Panc1 (cell line): ENCODE results near the gene PNPLA8. TPM values are rescaled to one million over a fixed set of nuclear protein-coding genes. Genes with fewer than 3 reads are reported as not detected.

Experiments
- ATAC-seq: fragments of 200-7000 bp; cut with Tn5 transposase; 2 replicates; pipeline ENCODE4 v1.9.1; 2020; ENCODE audit warnings: mild to moderate bottlenecking, moderate library complexity
- BruUV-seq: library from RNA; stranded (reverse); fragments of 400-500 nt; replicated peaks from 2 replicates; lab custom pipeline; 2021; lab: Mats Ljungman, UMichigan
- CTCF ChIA-PET: fragments of 300-600 bp; sonication (Branson Sonifier 250); formaldehyde crosslinking; loops from one replicate; lab custom pipeline; 2022; ENCODE audit warnings: antibody characterized with exemption; lab: Charles Lee
- POLR2A ChIA-PET: fragments of 300-600 bp; sonication (Branson Sonifier 250); formaldehyde crosslinking; loops from one replicate; lab custom pipeline; 2022; ENCODE audit warnings: antibody characterized with exemption; lab: Charles Lee
- DNase-seq: peaks from one replicate; pipeline ENCODE4 v3.0.0-alpha.2; 2010; ENCODE audit warnings: low read depth, low spot score
- H3K27ac ChIP-seq: 2 replicates; pipeline ENCODE4 v1.5.1; 2011; ENCODE audit warnings: mild to moderate bottlenecking, low read length, inconsistent platforms
- H3K27me3 ChIP-seq: fragments of 200-500 bp; sonication (Bioruptor generic); 2 replicates; pipeline ENCODE4 v1.6.0; 2014; ENCODE audit warnings: low read length, inconsistent platforms; ENCODE audit not compliant: control insufficient read depth, insufficient read depth
- H3K36me3 ChIP-seq: fragments of 200-500 bp; sonication (Bioruptor generic); 2 replicates; pipeline ENCODE4 v1.5.1; 2014; ENCODE audit warnings: inconsistent platforms, mild to moderate bottlenecking, low read length, moderate library complexity; ENCODE audit not compliant: control insufficient read depth, insufficient read depth
- H3K4me1 ChIP-seq: 2 replicates; pipeline ENCODE4 v1.5.1; 2011; ENCODE audit warnings: inconsistent platforms, mild to moderate bottlenecking, low read length, moderate library complexity; ENCODE audit not compliant: control insufficient read depth, insufficient read depth
- H3K4me3 ChIP-seq, 2 experiments: 2 replicates each; pipeline ENCODE4 v1.5.1; 2011 to 2012; ENCODE audit warnings: low read depth in 2 of 2, low read length in 2 of 2, mild to moderate bottlenecking in 2 of 2, inconsistent platforms in 1 of 2, moderate library complexity in 1 of 2
- H3K9me3 ChIP-seq: fragments of 200-500 bp; sonication (Bioruptor generic); 2 replicates; pipeline ENCODE4 v1.5.1; 2014; ENCODE audit warnings: low read depth, mild to moderate bottlenecking, inconsistent platforms, low read length, moderate library complexity; ENCODE audit not compliant: control insufficient read depth, insufficient read depth
- POLR2AphosphoS5 ChIP-seq: IDR thresholded peaks from 2 replicates; pipeline ENCODE4 v1.6.1; 2012; ENCODE audit warnings: mild to moderate bottlenecking, low read depth, low read length, moderate library complexity
- REST ChIP-seq, 2 experiments: IDR thresholded peaks; 2 replicates each; pipeline ENCODE4 v1.6.1; 2011 to 2012; ENCODE audit warnings: low read depth in 2 of 2, control low read depth in 1 of 2, low read length in 1 of 2, mild to moderate bottlenecking in 1 of 2, moderate library complexity in 1 of 2; ENCODE audit not compliant: insufficient read depth in 1 of 2
- SIN3A ChIP-seq: IDR thresholded peaks from 2 replicates; pipeline ENCODE4 v1.6.1; 2012; ENCODE audit warnings: low read depth, mild to moderate bottlenecking, low read length, moderate library complexity, borderline replicate concordance; ENCODE audit not compliant: insufficient read depth
- TCF7L2 ChIP-seq: IDR thresholded peaks from 2 replicates; pipeline ENCODE4 v1.6.1; 2011; ENCODE audit warnings: mild to moderate bottlenecking, low read depth, low read length, inconsistent platforms
- in situ Hi-C: cut with HindIII; loops from 2 replicates; pipeline ENCODE4 v1.10.0; 2016; ENCODE audit warnings: low sequenced_read_pairs, low pct_unique_long_range_greater_than_20kb
- intact Hi-C: fragments of 100-400 bp; cut with micrococcal nuclease; formaldehyde crosslinking; loops from one replicate; pipeline ENCODE4 v1.10.0; 2022; ENCODE audit not compliant: unreplicated experiment
- total RNA-seq: library from RNA; stranded (reverse); gene quantifications from one replicate; pipeline ENCODE4 v1.2.1, GENCODE V29; 2021; ENCODE audit not compliant: unreplicated experiment
- TF ChIP-seq, protein P1 (sequence below): fragments of 450-650 bp; IDR thresholded peaks from 2 replicates; pipeline ENCODE4 v1.5.1; 2017; ENCODE audit warnings: mild to moderate bottlenecking

Gene PNPLA8
- total RNA-seq, 1 experiment from 2014 or later: 18.1 TPM

GRCh38 chr7:108525327-108525984 lies 479 bp downstream of the PNPLA8 start:
- intact Hi-C loops: loop anchor here (5.0 kb wide), 1 partner anchor 42 kb away; the partner anchor contains the start of genes DNAJB9 and THAP5
- peaks cover 2% of the 10 kb centered on the region; the same call in 1 of the 2 replicates for H3K36me3 ChIP-seq
- peak; percentile 89 for ATAC-seq
- peak; percentile 61 for DNase-seq
- ChIA-PET POLR2A (interaction anchor here (1.4 kb wide), 1 partner anchor 44 kb away, joined by 3 read pairs; the partner anchor contains the start of gene DNAJB9), CTCF (no interaction called here)
- H3K4me1 ChIP-seq: peaks cover 18% of the 10 kb centered on the region
- no peaks in the 10 kb centered on the region for H3K27me3 ChIP-seq
- in situ Hi-C loops: no loop called here
- no peaks in the 10 kb centered on the region for H3K9me3 ChIP-seq
- H3K4me3 ChIP-seq: peak overlapping the region; percentile 75 to 93
- TF ChIP-seq, protein P1, sequence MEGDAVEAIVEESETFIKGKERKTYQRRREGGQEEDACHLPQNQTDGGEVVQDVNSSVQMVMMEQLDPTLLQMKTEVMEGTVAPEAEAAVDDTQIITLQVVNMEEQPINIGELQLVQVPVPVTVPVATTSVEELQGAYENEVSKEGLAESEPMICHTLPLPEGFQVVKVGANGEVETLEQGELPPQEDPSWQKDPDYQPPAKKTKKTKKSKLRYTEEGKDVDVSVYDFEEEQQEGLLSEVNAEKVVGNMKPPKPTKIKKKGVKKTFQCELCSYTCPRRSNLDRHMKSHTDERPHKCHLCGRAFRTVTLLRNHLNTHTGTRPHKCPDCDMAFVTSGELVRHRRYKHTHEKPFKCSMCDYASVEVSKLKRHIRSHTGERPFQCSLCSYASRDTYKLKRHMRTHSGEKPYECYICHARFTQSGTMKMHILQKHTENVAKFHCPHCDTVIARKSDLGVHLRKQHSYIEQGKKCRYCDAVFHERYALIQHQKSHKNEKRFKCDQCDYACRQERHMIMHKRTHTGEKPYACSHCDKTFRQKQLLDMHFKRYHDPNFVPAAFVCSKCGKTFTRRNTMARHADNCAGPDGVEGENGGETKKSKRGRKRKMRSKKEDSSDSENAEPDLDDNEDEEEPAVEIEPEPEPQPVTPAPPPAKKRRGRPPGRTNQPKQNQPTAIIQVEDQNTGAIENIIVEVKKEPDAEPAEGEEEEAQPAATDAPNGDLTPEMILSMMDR: no peak
- TF ChIP-seq POLR2AphosphoS5 (0 out of 2 replicates have a peak, but pooled peaks have one; percentile 18), TCF7L2 (no peak), SIN3A (no peak), REST (IDR thresholded peaks at IDR 0.05; ENCODE audit: insufficient read depth in 1 of 2, low read depth in 2 of 2, low read length in 1 of 2) (0 out of 4 replicates have a peak, but pooled peaks of 1 of the 2 experiments have one; percentile 20)
- BruUV-seq: TSS peak; percentile 73
- peak overlapping the region; percentile 97 for H3K27ac ChIP-seq

DNA sequence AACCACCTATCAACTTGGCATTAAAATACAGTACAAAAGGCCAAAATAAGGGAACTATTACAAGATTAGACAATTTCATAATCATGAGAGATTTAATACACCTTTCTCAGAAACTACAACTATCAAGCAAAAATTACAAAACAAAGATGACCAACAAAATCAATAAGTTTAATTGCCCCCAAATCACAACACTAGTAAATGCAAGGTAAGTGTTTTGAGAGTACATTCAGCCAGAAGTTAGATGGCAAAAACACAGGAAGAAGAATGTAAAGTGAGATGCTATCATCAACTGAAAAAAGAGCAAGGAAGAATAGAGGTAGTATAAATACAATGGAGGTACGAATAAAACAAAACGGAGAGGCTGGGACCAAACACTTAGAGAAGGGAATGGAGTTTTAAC lies 3.2 kb downstream of the PNPLA8 start:
- CTCF ChIA-PET: no interaction called here
- ATAC-seq (no peak), DNase-seq (no peak)
- in situ Hi-C loops (no loop called here), intact Hi-C loops (no loop called here)
- no peak overlapping the region for H3K4me3 ChIP-seq
- no peaks in the 10 kb centered on the region for H3K27me3 ChIP-seq
- H3K36me3 ChIP-seq: peaks cover 2% of the 10 kb centered on the region; the same call in 1 of the 2 replicates
- POLR2A ChIA-PET: no interaction called here
- H3K9me3 ChIP-seq: no peaks in the 10 kb centered on the region
- H3K27ac ChIP-seq: no peak overlapping the region
- TF ChIP-seq POLR2AphosphoS5: no peak
- no peak for TF ChIP-seq SIN3A
- TF ChIP-seq, protein P1: no peak
- no peak for TF ChIP-seq TCF7L2
- no peak for TF ChIP-seq REST (IDR thresholded peaks at IDR 0.05; ENCODE audit: insufficient read depth in 1 of 2, low read depth in 2 of 2, low read length in 1 of 2)
- no TSS peak for BruUV-seq
- H3K4me1 ChIP-seq: peaks cover 18% of the 10 kb centered on the region
